Esophagus muscularis mucosa (tissue), 3 donors: ENCODE data around the gene YTHDC1.

ENCODE experiments used
- POLR2A ChIP-seq: fragments of 450-650 bp; IDR thresholded peaks from one replicate; pipeline ENCODE4 v1.6.1; 2017; ENCODE audit warnings: antibody characterized with exemption, moderate library complexity, mild to moderate bottlenecking, low read depth
- POLR2AphosphoS5 ChIP-seq, 2 donors: sonication (generic); formaldehyde crosslinking; IDR thresholded peaks; one replicate each; pipeline ENCODE4 v1.6.1; 2017; ENCODE audit warnings: antibody characterized with exemption in 2 of 2
- TF ChIP-seq, protein P1 (sequence below), 3 experiments: fragments of 200-600 bp in 2 of 3; fragments of 450-650 bp in 1 of 3; sonication (generic) in 2 of 3; IDR thresholded peaks; one replicate each; pipeline ENCODE4 v1.5.1; 2017 to 2019; ENCODE audit warnings: antibody characterized with exemption in 3 of 3, mild to moderate bottlenecking in 2 of 3, moderate library complexity in 1 of 3

DNA sequence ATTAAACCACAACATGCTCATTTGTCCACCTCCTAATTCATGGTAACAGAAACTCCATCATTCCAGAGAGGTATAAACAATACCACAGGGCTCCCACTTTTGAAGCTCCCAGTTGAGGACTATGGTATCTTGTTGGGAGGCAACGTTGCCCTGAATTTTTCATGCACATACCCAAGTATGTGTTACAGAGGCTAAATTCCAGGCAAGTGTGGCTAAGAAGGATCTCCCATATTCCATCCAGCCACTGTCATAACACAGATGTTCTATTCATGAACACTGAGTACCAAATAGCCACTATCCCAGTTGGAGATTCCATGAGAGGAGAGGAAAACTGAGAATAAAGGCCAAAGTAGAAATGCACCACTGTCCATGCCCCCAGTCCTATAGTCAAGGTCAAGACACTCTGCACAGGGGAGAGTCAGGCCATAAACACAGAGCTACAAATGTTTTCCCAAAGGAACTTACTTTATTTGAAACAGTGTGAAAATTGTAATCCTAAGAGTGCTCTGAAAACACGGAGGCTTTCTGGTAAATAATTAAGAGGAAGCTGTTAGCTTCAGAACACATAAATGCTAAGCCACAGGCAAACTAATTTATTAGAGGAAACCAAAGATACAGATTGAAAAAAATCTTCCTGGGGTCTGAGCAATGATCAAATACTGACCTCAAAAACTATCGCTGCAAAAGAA is 62.0 kb downstream of the YTHDC1 start:
- TF ChIP-seq POLR2AphosphoS5 (IDR thresholded peaks at IDR 0.05) (no peak), POLR2A (no peak)
- TF ChIP-seq, protein P1, sequence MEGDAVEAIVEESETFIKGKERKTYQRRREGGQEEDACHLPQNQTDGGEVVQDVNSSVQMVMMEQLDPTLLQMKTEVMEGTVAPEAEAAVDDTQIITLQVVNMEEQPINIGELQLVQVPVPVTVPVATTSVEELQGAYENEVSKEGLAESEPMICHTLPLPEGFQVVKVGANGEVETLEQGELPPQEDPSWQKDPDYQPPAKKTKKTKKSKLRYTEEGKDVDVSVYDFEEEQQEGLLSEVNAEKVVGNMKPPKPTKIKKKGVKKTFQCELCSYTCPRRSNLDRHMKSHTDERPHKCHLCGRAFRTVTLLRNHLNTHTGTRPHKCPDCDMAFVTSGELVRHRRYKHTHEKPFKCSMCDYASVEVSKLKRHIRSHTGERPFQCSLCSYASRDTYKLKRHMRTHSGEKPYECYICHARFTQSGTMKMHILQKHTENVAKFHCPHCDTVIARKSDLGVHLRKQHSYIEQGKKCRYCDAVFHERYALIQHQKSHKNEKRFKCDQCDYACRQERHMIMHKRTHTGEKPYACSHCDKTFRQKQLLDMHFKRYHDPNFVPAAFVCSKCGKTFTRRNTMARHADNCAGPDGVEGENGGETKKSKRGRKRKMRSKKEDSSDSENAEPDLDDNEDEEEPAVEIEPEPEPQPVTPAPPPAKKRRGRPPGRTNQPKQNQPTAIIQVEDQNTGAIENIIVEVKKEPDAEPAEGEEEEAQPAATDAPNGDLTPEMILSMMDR (IDR thresholded peaks at IDR 0.05) = no peak
